ENCODE results near the gene HPCAL1. TPM values are rescaled to one million over a fixed set of nuclear protein-coding genes. Genes with fewer than 3 reads are reported as not detected.

Gene HPCAL1
- total and polyA plus RNA-seq, 7 experiments from 2014 or later, result 44.9 to 137 (median 89.2) TPM

GRCh38 chr2:10273215-10274175 is 29.2 kb upstream of the HPCAL1 start:
- Histone ChIP-seq H3K27me3 (ENCODE audit: control insufficient read depth in 2 of 2, insufficient read depth in 2 of 2, low read length in 2 of 2) (no peaks in the 10 kb centered on the region), H3K36me3 (ENCODE audit: control insufficient read depth in 2 of 3, insufficient read depth in 3 of 3, low read length in 3 of 3) (no peaks in the 10 kb centered on the region), H3K4me3 (ENCODE audit: low read length) (no peak overlapping the region), H3K27ac (ENCODE audit: low read depth, low read length) (no peak overlapping the region), H3K9me3 (ENCODE audit: control insufficient read depth in 2 of 3, low read length in 3 of 3) (no peaks in the 10 kb centered on the region), H3K4me1 (ENCODE audit: control insufficient read depth in 2 of 2, insufficient read depth in 2 of 2, low read length in 2 of 2) (peaks cover 5 to 8% of the 10 kb centered on the region in 2 donors)
- H3K36me3 Mint-ChIP-seq, result no peaks in the 10 kb centered on the region
- ATAC-seq (no peak), DNase-seq (no peak)
- H3K27ac Mint-ChIP-seq, result peak overlapping the region in 1 of 9 donors; percentile 51
- no peak overlapping the region for H3K4me3 Mint-ChIP-seq
- H3K27me3 Mint-ChIP-seq, result no peaks in the 10 kb centered on the region
- intact Hi-C loops (cut with micrococcal nuclease), result loop anchor here in 1 of 2 donors (5.0 kb wide), 1 partner anchor 291 kb away; no protein-coding TSS in a partner anchor
- H3K4me1 Mint-ChIP-seq, result peaks cover 10 to 23% (median 17%) of the 10 kb centered on the region in 7 donors
- POLR2A ChIA-PET, result no interaction called here
- CTCF ChIA-PET, result interaction anchor here (0.6 to 7.8 kb wide), 4 partner anchors 29 to 163 kb away, joined by 3 to 81 read pairs (median 5); partner anchors contain the start of gene HPCAL1
- H3K9me3 Mint-ChIP-seq, result peaks cover 0 to 6% (median 0%) of the 10 kb centered on the region in 11 donors

- intact Hi-C loops (cut with micrococcal nuclease), result loop anchor here in 1 of 2 donors (5.0 kb wide), 1 partner anchor 292 kb away; no protein-coding TSS in a partner anchor
- ChIA-PET CTCF (interaction anchor here (1.3 to 7.8 kb wide), 3 partner anchors 28 to 135 kb away, joined by 4 to 81 read pairs (median 6); partner anchors contain the start of gene HPCAL1), POLR2A (no interaction called here)
- Mint-ChIP-seq H3K27ac (peak overlapping the region in 1 of 9 donors; percentile 49), H3K4me3 (no peak overlapping the region), H3K9me3 (peaks cover 0 to 7% (median 0%) of the 10 kb centered on the region in 11 donors), H3K27me3 (no peaks in the 10 kb centered on the region), H3K36me3 (no peaks in the 10 kb centered on the region), H3K4me1 (peaks cover 13 to 26% (median 19%) of the 10 kb centered on the region in 7 donors)
- no peaks in the 10 kb centered on the region for H3K27me3 ChIP-seq (ENCODE audit: control insufficient read depth in 2 of 2, insufficient read depth in 2 of 2, low read length in 2 of 2)
- H3K4me3 ChIP-seq (ENCODE audit: low read length), result no peak overlapping the region
- no peak overlapping the region for H3K27ac ChIP-seq (ENCODE audit: low read depth, low read length)
- no peak for DNase-seq
- peaks cover 5 to 8% of the 10 kb centered on the region in 2 donors for H3K4me1 ChIP-seq (ENCODE audit: control insufficient read depth in 2 of 2, insufficient read depth in 2 of 2, low read length in 2 of 2)
- H3K36me3 ChIP-seq (ENCODE audit: control insufficient read depth in 2 of 3, insufficient read depth in 3 of 3, low read length in 3 of 3), result no peaks in the 10 kb centered on the region
- no peaks in the 10 kb centered on the region for H3K9me3 ChIP-seq (ENCODE audit: control insufficient read depth in 2 of 3, low read length in 3 of 3)
- ATAC-seq, result no peak
Observed at GRCh38 chr2:10274376-10274775, 28.3 kb upstream of the HPCAL1 start.

DNA sequence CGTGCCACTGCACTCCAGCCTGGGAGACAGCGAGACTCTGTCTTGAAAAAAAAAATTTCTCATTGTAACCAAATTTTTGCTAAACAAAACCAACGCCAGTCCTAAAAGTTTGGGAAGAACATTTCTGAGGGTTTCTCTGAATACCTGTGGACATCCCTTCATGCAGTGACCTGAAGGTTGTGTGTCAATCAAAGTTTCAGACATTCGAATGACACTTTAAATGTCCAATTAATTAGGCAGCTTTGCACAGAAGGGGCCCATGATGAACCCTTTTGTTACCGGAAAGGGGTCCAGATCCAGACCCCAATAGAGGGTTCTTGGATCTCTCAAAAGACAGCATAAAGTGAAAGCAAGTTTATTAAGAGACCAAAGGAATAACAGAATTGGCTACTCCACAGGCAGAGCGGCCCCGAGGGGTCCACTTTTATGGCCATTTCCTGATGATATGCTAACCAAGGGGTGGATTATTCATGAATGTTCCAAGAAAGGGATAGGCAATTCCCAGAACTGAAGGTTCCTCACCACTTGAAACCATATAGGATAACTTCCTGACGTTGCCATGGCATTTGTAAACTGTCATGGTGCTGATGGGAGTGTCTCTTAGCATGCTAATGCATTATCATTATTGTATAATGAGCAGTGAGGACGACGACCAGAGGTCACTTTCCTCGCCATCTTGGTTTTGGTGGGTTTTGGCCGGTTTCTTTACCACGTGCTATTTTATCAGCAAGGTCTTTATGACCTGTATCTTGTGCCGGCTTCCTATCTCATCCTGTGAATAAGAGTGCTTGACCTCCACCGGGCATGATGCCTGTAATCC is 27.5 kb upstream of the HPCAL1 start:
- no peak overlapping the region for H3K27ac ChIP-seq (ENCODE audit: low read depth, low read length)
- no peak for DNase-seq
- no peak for ATAC-seq
- no peaks in the 10 kb centered on the region for H3K27me3 ChIP-seq (ENCODE audit: control insufficient read depth in 2 of 2, insufficient read depth in 2 of 2, low read length in 2 of 2)
- ChIA-PET POLR2A (interaction anchor here (1.1 kb wide), 1 partner anchor 10 kb away, joined by 4 read pairs; no protein-coding TSS in a partner anchor), CTCF (interaction anchor here (0.7 to 7.8 kb wide), 4 partner anchors 9 to 134 kb away, joined by 3 to 81 read pairs (median 6); partner anchors contain the start of gene HPCAL1)
- peaks cover 5 to 8% of the 10 kb centered on the region in 2 donors for H3K4me1 ChIP-seq (ENCODE audit: control insufficient read depth in 2 of 2, insufficient read depth in 2 of 2, low read length in 2 of 2)
- no peak overlapping the region for H3K4me3 ChIP-seq (ENCODE audit: low read length)
- Mint-ChIP-seq H3K4me1 (peaks cover 13 to 26% (median 19%) of the 10 kb centered on the region in 7 donors), H3K4me3 (no peak overlapping the region), H3K27ac (peak overlapping the region in 1 of 9 donors; percentile 46), H3K27me3 (no peaks in the 10 kb centered on the region), H3K9me3 (peaks cover 0 to 7% (median 0%) of the 10 kb centered on the region in 11 donors), H3K36me3 (no peaks in the 10 kb centered on the region)
- H3K9me3 ChIP-seq (ENCODE audit: control insufficient read depth in 2 of 3, low read length in 3 of 3), result no peaks in the 10 kb centered on the region
- intact Hi-C loops (cut with micrococcal nuclease), result loop anchor here in 1 of 2 donors (5.0 kb wide), 1 partner anchor 293 kb away; no protein-coding TSS in a partner anchor
- no peaks in the 10 kb centered on the region for H3K36me3 ChIP-seq (ENCODE audit: control insufficient read depth in 2 of 3, insufficient read depth in 3 of 3, low read length in 3 of 3)

DNA sequence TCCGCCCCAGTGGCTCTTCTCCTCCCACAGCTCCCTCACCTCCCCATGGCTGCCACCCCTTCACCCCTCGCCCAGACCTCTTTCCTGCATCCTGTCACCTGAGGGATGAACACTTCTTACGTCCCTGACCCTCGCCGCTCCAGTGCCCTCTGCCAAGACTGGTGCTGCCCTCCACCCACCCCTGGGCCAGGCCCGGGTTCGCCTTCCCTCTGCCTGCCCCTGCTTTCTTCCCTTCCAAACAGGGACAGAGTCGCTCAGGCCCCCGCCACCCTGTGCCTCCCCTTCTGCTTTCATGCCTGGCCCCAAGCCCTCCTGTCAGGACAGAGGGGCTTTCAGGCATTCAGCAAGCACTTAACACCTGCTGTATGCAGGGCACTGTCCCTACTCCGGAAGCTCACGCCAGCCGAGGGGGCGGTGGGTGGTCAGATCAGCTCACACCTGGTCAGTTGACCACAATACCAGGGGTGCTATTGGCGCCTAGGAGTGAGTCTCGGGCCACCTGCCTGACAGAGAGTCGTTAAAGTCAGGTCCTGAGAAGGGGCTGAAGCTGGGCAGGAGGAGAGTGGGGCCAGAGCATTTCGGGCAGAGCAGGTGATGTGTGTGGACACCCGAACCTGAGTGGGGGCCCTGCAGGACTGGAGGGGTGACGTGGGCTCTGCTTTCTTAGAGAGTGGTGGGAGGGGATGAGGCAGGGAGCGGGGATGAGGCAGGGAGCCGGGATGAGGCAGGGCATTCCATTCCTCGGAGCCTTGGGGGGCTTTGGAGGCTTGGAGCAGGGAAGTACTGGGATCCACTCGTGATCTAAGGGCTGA is 26.0 kb upstream of the HPCAL1 start:
- Mint-ChIP-seq H3K9me3 (peaks cover 0 to 7% (median 0%) of the 10 kb centered on the region in 11 donors), H3K4me3 (no peak overlapping the region), H3K27me3 (no peaks in the 10 kb centered on the region), H3K36me3 (no peaks in the 10 kb centered on the region), H3K4me1 (peaks cover 7 to 21% (median 12%) of the 10 kb centered on the region in 7 donors), H3K27ac (peak overlapping the region in 2 of 9 donors; percentile 3 to 9)
- DNase-seq, result no peak
- Histone ChIP-seq H3K27ac (ENCODE audit: low read depth, low read length) (no peak overlapping the region), H3K27me3 (ENCODE audit: control insufficient read depth in 2 of 2, insufficient read depth in 2 of 2, low read length in 2 of 2) (no peaks in the 10 kb centered on the region), H3K4me1 (ENCODE audit: control insufficient read depth in 2 of 2, insufficient read depth in 2 of 2, low read length in 2 of 2) (peaks cover 0 to 5% of the 10 kb centered on the region in 2 donors), H3K4me3 (ENCODE audit: low read length) (no peak overlapping the region), H3K9me3 (ENCODE audit: control insufficient read depth in 2 of 3, low read length in 3 of 3) (no peaks in the 10 kb centered on the region), H3K36me3 (ENCODE audit: control insufficient read depth in 2 of 3, insufficient read depth in 3 of 3, low read length in 3 of 3) (no peaks in the 10 kb centered on the region)
- CTCF ChIA-PET, result interaction anchor here (1.5 kb wide), 1 partner anchor 132 kb away, joined by 6 read pairs; no protein-coding TSS in a partner anchor
- no peak for ATAC-seq
- intact Hi-C loops (cut with micrococcal nuclease), result no loop called here
- POLR2A ChIA-PET, result interaction anchor here (1.1 kb wide), 1 partner anchor 11 kb away, joined by 4 read pairs; no protein-coding TSS in a partner anchor

DNA sequence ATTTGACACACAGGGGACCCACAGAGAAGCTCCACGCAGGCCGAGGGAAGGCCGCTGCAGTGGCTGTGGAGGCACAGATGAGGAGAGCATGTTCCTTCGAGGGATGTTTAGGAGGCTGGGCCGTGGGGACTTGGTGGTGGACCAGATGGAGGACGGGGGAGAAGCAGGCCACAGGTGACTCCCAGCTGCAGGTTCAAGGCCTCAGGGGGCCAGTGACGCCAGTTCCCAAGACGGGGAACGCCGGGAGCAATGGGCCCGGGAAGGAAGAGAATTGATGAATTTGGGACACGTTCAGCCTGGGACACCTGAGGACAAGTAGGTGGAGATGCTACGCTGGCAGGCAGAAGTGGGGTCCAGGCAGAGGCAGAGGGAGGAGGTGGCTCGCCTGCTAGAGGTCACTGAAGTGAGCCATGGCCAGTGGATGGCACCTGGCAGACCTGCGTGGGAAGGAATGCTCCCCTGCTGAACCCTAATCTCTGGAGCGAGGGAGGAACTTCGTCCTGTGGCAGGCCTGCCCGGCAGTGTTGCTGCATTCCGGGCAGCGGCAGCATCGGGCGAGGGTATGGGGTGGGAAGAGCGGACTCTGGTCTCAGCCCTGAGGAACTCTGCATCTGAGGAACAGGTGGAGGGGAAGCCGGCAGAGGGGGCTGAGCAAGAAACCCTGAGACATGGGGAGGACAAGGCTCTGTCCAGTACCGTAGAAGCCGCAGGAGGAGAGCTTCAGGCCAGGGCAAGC is 25.2 kb upstream of the HPCAL1 start:
- H3K4me3 ChIP-seq (ENCODE audit: low read length), result no peak overlapping the region
- DNase-seq (no peak), ATAC-seq (no peak)
- H3K27me3 ChIP-seq (ENCODE audit: control insufficient read depth in 2 of 2, insufficient read depth in 2 of 2, low read length in 2 of 2), result no peaks in the 10 kb centered on the region
- Mint-ChIP-seq H3K27ac (peak overlapping the region in 1 of 9 donors; percentile 3), H3K9me3 (peaks cover 0 to 7% (median 0%) of the 10 kb centered on the region in 11 donors), H3K4me1 (peaks cover 5 to 23% (median 8%) of the 10 kb centered on the region in 7 donors), H3K36me3 (no peaks in the 10 kb centered on the region), H3K27me3 (no peaks in the 10 kb centered on the region), H3K4me3 (no peak overlapping the region)
- no peaks in the 10 kb centered on the region for H3K36me3 ChIP-seq (ENCODE audit: control insufficient read depth in 2 of 3, insufficient read depth in 3 of 3, low read length in 3 of 3)
- ChIA-PET CTCF (no interaction called here), POLR2A (no interaction called here)
- peaks cover 0 to 5% of the 10 kb centered on the region in 2 donors for H3K4me1 ChIP-seq (ENCODE audit: control insufficient read depth in 2 of 2, insufficient read depth in 2 of 2, low read length in 2 of 2)
- no peak overlapping the region for H3K27ac ChIP-seq (ENCODE audit: low read depth, low read length)
- intact Hi-C loops (cut with micrococcal nuclease), result no loop called here
- no peaks in the 10 kb centered on the region for H3K9me3 ChIP-seq (ENCODE audit: control insufficient read depth in 2 of 3, low read length in 3 of 3)
